Prostate gland (tissue), 2 donors: ENCODE results near the gene CDC42EP3.

Experiments
- CTCF ChIP-seq, 4 experiments: fragments of 200-600 bp in 2 of 4; fragments of 450-650 bp in 2 of 4; sonication (generic) in 2 of 4; IDR thresholded peaks; 1 replicate in 3 of 4; 2 replicates in 1 of 4; pipeline ENCODE4 v1.5.1; 2016 to 2019; ENCODE audit warnings: antibody characterized with exemption in 4 of 4, mild to moderate bottlenecking in 2 of 4, moderate library complexity in 2 of 4
- POLR2AphosphoS5 ChIP-seq: sonication (generic); formaldehyde crosslinking; IDR thresholded peaks from one replicate; pipeline ENCODE4 v1.6.1; 2017; ENCODE audit warnings: antibody characterized with exemption

GRCh38 chr2:37663390-37663789, 8.1 kb downstream of the CDC42EP3 start:
- TF ChIP-seq CTCF (IDR thresholded peaks at IDR 0.05) (no peak), POLR2AphosphoS5 (no peak)
